ENCODE results near the gene HAPLN1.

HAPLN1 gene

GRCh38 chr5:83731638-83732037 lies 11.0 kb upstream of the HAPLN1 start:
- no peak for TF ChIP-seq CTCF (IDR thresholded peaks at IDR 0.05; ENCODE audit: insufficient read depth, low read depth, low read length, missing control alignments)
- no peak overlapping the region for H3K4me3 ChIP-seq (ENCODE audit: low read depth, low read length)
- DNase-seq (ENCODE audit: low read depth), result no peak

- DNase-seq (ENCODE audit: low read depth), result no peak
- no peak overlapping the region for H3K4me3 ChIP-seq (ENCODE audit: low read depth, low read length)
- no peak for TF ChIP-seq CTCF (IDR thresholded peaks at IDR 0.05; ENCODE audit: insufficient read depth, low read depth, low read length, missing control alignments)
These were observed 8.7 kb upstream of the HAPLN1 start for GRCh38 chr5:83729362-83729761.

GRCh38 chr5:83726912-83727311 lies 6.3 kb upstream of the HAPLN1 start:
- no peak for DNase-seq (ENCODE audit: low read depth)
- H3K4me3 ChIP-seq (ENCODE audit: low read depth, low read length), result no peak overlapping the region
- TF ChIP-seq CTCF (IDR thresholded peaks at IDR 0.05; ENCODE audit: insufficient read depth, low read depth, low read length, missing control alignments), result no peak

GRCh38 chr5:83724935-83725334 lies 4.3 kb upstream of the HAPLN1 start:
- H3K4me3 ChIP-seq (ENCODE audit: low read depth, low read length), result no peak overlapping the region
- DNase-seq (ENCODE audit: low read depth), result no peak
- no peak for TF ChIP-seq CTCF (IDR thresholded peaks at IDR 0.05; ENCODE audit: insufficient read depth, low read depth, low read length, missing control alignments)

- TF ChIP-seq CTCF (IDR thresholded peaks at IDR 0.05; ENCODE audit: insufficient read depth, low read depth, low read length, missing control alignments), result no peak
- peak; percentile 12 for DNase-seq (ENCODE audit: low read depth)
- H3K4me3 ChIP-seq (ENCODE audit: low read depth, low read length), result no peak overlapping the region
These were observed 3.3 kb upstream of the HAPLN1 start for GRCh38 chr5:83724001-83724400.

- no peak overlapping the region for H3K4me3 ChIP-seq (ENCODE audit: low read depth, low read length)
- no peak for TF ChIP-seq CTCF (IDR thresholded peaks at IDR 0.05; ENCODE audit: insufficient read depth, low read depth, low read length, missing control alignments)
- DNase-seq (ENCODE audit: low read depth), result no peak
These were observed 2.4 kb upstream of the HAPLN1 start for GRCh38 chr5:83723031-83723430.
